Activated CD4-positive, alpha-beta T cell treated with anti-CD3 and anti-CD28 coated beads, Interleukin-2, Interleukin-6, amounts not matched to agents 100 ng/mL and 50 ng/mL, durations not matched to agents 16 hours and 8 hours (primary cell): ENCODE measurements around the gene CSNK1G1.

Source experiments
- DNase-seq: peaks from one replicate; pipeline ENCODE4 v3.0.0-alpha.2; 2020

CSNK1G1 gene

DNA sequence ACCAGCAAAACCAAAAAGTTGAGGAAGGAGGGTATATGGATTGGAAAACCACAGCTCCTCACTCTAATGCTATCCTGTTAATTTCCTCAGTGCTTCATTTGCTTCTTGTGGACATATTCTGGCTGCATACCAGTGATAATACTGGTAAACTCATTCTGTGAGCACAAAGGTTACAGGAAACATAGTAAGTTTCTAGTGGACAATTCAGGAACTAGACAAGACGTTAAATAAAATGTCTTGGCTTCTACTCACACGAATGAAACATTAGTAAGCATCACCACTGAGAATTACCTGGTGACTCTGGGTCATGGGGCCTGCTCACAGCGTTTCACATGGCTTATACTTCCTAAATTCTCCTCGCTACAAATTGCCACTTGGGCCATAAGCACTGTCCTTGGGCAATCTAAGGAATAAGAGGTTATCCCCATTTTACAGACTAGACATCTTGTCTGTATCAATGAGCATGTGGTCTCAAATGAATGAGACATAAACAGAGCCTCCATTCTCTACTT lies 173.1 kb downstream of the CSNK1G1 start:
- DNase-seq, result no peak

DNA sequence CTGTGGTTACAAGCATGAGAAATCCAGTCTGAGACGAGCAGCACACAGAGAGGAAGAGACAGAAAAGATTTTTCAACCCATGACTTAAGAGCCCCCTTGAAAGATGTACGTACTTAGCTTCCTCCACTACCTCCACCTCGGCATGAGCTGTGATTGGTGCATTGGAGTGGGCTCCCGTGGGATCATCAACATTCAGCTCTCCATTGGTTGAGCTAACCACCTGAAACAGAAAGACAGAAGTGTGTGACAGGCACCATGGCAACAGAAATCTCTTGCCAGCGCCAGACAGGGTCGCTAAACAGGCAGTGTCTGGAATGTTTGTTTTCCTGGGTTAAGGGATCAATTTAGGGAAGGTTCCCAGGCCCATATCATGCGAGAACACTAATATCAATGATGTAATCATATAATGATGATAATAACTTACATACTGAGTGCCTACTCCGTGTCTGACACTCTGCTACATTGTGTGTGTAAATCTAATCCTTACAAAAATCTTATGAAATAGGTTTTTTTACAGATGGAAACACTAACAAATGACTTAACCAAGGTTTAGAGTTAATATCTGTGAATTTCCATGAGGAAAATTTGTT lies 175.6 kb downstream of the CSNK1G1 start:
- no peak for DNase-seq

DNA sequence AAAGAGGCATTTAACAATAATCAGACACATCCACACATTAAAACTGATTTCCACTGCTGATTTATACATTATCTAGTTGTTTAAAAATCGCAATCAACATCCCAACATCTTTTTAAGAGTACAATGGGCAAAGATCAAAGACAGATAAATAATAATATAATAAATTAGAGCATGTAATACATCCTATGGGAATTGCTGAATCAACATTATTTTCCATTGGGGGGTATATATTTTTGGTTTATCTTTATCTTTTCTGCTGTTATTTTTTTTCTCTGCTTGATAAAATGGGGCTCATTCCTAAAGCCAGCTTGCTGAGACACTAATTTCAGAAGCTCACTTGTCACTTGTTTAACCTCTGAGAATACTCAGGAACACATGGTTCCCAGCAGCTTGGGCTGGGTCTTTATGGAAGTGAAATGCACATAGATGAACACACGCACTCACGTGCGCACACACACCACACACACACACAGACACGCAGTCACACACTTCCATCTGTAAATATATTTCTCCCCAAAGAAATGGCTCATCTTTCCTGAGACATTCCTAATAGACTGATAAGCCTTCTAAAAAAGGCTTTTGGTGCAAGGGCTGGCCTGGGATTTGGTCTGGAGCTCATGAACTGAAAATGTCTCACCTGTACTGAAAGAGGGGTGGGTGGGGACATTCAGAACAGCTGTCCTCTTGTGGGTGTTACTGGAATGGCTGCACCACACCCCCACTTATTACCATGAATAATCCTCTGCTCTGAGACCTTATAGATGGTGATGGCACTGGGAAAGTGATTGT lies 189.7 kb downstream of the CSNK1G1 start:
- no peak for DNase-seq

DNA sequence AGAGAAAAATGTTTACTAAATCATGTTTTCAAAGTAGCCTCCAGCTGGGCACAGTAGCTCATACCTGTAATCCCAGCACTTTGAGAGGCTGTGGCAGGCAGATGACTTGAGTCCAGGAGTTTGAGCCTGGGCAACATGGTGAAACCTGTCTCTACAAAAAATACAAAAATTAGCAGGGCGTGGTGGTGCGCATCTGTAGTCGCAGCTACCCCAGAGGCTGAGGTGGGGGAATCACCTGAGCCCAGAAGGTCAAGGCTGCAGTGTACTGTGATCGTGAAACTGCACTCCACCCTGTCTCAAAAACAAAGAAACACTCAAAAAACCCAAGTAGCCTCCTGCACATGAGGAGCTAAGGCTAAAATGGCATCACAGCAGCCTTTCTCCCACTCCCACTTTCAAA lies 191.5 kb downstream of the CSNK1G1 start:
- DNase-seq, result no peak

DNA sequence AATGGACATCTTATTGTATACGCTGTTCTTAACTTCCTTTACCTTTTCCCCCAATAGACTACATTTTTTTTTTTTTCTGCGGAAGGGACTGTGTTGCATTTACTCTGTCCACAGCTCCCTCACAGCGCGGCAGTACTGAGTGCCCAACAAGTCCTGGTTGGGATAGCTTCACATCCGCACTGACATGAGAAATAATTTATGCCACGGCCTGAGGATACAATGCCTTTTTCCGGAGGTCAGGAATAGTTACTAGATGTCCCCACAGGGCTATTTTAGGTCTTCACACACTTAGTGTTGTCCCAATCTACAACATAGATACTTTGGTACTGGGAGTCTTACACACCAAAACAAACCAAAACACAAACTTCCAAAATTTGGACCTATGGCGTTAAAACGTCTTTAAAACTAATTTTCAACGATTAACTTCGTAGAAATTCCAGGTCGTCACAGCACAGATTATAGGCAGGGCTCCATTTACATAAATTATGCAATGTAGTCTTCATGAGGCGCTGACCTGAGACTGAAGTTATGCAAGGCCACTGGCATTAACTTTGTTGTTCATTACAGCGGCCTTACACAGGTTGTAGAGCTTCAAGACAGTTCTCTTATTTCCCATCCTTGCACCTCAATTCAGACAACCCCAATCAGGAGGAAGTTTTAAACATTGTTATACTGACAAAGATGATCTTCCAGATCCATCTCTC lies 192.2 kb downstream of the CSNK1G1 start:
- DNase-seq, result no peak

DNA sequence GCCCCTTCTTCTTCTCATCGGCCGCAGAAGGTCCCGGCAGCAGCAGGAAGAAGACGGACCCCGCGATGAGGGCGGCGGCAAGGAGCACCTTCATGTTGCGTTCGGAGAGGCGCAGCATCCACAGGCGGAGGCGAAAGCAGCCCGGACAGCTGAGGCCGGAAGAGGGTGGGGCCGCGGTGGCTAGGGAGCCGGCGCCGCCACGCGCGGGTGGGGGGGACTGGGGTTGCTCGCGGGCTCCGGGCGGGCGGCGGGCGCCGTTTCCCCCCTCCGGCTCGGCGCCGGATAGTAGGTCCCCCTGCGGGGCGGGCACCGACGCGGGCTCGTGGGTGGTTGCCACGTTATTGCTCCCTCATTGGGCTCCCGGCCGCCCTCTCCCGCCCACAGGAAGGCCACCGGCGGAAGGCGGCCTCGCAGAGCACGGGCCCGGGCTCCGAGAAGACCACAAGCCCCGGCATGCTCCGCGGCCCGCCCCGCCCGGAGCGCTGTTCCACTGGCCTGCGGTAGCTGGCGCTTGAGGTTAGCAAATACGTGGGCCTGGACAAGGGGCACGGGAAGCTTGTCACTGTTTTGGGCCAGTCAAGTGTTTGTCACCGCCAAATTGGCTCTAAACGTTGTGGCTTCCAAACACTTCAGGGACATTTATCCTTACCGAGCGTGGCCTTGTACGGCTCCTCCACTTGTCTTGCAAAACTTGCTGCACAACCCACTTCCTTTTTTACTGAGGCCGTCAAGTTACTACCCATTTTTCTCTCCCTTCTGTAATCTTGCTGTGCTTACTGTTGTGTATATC lies 192.9 kb downstream of the CSNK1G1 start, which contains the start of gene PPIB:
Gene PPIB (minus strand): TSS at position 154 of the 790 bp plus-strand sequence. CDS start 36 bp downstream, at position 118.
- DNase-seq, result peak; percentile 99

DNA sequence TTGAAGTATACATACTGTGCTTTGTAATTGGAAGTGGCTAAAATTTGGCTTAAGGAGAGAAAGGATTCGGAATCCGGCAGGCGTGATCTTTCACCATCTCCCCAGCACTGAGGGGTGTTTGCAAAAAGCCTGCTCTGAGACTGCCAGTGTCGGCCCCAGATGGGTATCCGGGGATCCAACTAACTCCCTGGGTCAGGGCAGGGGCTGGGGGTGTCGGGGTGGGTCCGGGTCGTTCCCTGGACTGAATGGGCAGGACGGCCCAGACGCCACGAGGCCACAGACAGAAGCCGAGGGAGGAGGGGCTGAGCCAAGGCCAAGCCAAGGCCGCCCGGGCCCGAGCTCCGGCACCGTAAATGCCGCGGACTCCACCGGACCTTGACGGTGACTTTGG lies 193.5 kb downstream of the CSNK1G1 start:
- DNase-seq, result no peak

DNA sequence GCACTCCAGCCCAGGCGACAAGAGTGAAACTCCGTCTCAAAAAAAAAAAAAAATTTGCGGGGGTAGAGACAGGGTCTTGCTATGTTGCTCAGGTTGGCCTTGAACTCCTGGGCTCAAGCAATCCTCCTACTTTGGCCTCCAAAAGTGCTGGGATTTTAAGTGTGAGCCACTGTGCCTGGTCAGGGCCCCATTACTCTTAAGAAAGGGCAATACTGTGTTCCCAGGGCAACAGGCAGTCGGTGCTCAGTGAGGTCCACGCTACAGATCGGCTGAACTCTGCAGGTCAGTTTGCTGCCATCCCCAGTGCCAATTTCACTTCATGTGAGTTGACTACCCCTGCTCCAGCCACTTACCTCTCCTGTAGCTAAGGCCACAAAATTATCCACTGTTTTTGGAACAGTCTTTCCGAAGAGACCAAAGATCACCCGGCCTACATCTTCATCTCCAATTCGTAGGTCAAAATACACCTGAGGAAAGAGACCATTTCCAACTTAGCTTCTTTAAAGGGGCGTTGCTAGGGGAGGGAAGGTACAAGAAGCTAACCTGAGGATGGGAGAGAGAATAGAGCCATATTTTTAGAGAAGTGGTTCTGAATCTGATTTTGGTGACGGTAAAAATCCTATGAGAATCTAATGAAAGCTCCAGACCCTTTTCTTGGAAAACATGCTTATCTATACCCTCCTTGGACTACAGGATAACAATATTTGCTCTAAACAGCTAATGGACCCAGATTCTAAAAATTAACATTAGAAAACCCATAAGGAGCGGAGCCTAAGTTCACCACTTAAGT lies 194.1 kb downstream of the CSNK1G1 start:
- no peak for DNase-seq

DNA sequence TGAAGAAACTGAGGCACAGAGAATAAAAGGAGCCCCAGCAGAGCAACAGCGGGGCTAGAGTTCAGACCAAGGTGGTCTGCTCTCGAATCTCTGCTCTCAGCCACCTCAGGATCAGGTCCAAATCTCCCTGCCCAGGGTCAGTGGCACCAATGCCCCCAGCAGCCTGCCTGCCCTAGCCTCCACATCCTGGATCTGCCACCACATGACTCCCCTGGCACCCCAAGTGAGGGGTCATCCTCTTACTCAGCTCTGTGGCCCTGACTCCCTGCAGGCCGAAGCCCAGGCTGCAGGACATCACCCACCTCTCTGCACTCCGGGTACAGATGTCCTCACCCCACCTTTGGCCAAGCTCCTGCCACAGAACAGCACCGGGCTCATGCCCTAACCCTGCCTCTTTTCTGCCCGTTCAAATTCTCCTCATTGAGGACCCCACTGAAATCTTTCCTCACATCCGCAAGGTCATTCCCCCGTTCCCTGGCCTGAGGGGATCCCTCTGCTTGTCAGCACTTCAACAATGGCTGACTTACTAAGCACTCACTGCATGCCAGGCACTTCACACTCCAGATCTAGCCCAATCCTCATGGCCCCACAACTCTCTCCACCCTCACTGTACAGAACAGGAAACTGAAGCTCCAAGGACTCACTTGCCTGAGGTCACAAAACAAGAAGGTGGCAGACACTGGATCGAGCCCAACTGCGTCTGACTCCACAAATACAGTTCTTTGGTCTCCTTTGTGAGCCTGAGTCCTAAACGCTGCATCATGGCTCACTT lies 197.4 kb downstream of the CSNK1G1 start:
- no peak for DNase-seq

DNA sequence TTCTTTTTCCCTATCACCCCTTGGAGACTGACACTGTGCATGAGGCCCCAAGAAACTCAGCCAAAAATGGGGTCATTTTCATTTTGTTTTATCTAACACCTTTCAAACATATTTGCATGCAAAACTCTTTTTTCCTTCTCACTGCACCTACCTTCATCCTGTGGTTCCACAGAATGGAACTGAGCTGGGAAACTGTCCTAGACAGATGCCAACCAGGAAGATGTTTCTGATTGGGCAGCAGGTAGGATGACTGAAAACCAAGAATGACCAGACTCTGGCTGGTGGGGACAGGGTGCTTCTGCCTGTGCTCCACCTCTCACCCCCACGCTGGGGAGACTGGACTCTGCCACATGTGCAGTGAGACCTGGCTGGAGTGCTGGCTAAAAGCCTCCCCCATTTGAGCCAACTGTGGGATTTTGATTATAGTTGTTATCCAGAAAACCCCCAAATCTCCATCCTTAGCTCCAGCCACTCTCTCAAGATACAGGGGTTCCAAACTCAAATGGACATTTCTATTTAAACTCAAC lies 198.3 kb downstream of the CSNK1G1 start:
- DNase-seq, result no peak

DNA sequence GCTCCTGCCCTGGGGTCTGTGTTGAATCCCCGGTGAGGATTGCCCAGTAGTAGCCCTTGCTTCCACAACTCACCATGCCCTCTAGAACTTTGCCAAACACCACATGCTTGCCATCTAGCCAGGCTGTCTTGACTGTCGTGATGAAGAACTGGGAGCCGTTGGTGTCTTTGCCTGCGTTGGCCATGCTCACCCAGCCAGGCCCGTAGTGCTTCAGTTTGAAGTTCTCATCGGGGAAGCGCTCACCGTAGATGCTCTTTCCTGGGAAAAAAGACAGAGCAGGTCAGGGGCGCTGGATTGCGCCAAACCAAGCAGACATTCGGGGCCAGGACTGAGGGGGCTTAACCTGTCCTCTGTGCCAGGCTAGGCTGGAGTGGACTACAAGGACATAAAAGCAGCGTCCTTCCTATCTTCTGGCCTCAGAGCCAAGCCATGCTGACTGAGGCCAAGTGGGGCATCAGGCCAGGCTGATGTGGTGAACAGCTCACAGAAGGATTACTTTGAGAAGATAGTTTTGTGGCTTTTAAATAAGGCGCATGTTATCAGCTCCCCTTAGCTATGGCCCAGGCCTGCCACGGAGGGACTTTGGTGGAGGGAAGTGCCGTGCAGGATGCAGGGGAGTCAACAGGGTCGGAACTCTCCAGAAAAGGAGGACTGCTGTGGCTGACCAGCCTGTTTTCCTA lies 199.2 kb downstream of the CSNK1G1 start:
- no peak for DNase-seq

DNA sequence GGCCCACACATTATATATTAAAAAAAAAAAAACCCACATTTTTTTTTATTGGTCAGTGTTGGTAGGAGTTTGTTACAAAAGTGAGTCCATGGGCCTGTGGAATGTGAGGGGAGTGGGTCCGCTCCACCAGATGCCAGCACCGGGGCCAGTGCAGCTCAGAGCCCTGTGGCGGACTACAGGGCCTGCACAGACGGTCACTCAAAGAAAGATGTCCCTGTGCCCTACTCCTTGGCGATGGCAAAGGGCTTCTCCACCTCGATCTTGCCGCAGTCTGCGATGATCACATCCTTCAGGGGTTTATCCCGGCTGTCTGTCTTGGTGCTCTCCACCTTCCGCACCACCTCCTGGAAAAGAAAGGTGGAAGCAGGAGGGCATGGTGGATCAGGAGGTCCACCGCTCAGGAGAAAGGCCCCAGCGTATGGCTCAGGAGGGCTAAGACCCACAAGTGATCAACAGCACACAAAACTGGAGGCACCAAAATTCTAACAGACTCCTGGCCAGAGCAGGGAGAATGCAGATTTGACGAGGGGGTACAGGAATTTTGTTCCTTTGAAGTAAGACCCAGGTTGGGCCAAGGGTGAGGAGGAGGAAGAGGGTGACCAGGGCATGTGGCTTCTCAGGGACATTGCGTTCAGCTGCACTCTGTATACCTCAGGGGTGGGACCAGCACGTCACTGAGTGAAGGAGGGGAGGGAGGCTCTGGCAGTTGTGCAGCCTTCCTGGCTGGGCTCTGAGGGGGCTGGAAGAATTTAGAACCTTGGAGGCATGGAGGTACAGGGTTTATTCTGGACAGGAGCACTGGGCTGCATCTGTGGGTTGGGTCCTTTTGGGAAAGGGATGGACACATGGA lies 199.9 kb downstream of the CSNK1G1 start:
- DNase-seq, result no peak

DNA sequence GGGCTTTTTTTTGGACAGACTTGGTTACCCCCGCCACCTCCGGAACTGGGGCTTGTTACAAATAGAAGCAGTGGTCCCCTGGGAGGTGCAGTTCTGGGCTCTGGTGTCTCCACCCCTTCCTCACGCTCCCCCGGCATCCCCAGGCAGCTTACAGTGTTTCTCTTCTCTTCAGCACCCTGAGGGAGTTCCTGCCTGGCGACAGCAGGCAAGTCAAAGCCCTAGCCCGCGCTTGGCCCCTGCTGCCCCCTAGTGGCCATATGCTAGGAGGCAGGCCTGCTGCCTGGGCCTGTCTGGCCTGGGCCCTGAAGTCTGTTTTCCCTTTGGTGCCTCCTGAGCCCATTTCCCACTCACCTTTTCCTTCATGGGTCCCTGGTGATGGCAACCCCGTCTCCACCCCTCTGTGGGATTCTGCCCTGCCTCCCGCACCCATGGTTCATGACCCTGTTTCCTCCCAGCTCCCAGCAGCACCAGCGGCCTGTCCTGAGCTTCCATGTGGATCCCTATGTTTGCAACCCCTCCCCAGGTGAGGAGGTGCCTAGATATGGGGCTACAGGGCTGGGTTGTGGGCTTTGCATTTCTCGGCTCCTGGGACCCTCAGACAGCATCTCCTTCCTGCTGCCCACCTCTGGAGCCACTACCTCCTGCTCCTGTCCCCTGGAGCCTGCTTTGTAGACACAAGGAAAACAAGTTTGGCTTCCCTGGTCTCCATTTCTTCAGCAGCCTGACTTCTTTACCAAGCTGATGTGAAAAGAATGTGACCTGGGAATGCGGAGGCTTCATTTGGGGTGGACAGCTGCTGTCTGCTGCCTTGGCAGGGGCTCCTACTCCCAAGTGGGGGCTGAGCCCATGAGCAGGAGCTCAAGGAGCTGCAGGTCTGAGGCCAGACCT lies 202.2 kb downstream of the CSNK1G1 start:
- DNase-seq, result peak; percentile 96

DNA sequence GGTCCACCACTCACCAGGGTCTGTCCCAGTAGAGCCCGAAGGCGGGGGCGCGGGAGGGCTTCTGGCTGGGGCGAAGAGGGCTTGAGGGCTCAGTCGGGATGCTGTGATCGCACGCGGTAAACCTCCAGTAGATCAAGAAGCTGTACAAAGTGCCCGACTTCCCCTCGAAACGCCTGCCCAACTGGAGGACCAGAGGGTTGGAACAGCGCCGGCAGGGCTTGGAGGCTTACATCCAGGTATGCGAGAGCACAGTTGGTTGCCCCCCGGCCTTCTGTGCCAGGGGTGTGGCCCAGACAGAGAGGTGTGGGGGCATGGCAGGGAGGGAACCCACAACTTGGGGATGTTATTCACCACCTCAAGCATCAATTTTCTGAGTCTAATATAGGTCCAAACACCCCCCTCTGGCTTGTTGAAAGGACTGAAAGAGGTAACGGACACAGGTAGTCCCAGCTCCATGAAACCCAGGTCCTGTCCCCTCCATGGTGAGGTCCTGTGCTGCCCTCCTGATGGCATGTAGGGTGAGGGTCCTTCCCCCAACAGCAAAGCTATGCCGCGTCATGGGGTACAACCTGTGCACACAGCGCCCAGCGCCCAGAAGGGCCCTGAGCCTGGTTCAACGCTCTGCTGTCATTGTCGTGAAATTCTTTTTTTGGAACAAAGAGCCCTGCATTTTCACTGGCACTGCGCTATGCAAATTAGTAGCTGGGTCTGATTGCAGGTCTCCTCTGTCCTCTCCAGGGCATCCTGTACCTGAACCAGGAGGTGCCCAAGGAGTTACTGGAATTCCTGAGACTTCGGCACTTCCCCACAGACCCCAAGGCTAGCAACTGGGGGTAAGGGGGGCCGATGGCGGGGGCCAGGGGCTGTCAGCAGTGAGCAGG lies 203.2 kb downstream of the CSNK1G1 start:
- no peak for DNase-seq

DNA sequence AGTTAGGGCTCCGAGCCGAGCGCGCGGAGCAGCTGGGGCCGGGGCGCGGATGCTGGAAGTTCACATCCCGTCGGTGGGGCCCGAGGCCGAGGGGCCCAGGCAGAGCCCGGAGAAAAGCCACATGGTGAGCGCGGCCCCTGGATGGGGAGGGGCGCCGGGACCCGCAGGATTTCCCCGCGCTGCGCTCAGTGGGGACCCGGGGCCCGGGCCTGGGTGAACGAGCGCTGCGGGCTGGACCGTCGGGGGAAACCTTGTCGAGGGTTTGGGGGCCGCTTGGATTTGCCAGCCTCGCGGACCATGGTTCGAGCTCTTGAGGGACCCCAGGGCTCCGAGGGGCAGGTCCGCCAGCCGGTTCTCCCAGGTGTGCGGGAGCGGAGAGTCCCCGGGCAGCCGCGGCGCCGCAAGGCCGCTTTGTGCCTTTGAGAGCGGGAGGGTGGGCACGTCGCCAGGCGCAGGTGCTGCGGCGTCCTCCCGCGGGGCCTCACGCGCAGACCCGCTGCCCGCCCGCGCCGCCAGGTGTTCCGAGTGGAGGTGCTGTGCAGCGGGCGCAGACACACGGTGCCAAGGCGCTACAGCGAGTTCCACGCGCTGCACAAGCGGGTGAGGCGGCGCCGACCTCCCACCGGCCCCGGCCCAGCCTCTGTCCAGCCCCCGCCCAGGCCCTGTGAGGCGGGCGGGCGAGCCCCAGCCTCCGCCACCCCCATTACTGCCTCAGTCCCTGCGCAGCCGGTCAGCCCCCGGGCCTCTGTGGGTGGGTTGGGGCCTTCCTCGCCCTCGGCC lies 204.1 kb downstream of the CSNK1G1 start, which contains the start of gene SNX22:
Gene SNX22 (plus strand): TSS at position 5 of the 780 bp plus-strand sequence. CDS start 45 bp downstream, at position 50.
- no peak for DNase-seq

DNA sequence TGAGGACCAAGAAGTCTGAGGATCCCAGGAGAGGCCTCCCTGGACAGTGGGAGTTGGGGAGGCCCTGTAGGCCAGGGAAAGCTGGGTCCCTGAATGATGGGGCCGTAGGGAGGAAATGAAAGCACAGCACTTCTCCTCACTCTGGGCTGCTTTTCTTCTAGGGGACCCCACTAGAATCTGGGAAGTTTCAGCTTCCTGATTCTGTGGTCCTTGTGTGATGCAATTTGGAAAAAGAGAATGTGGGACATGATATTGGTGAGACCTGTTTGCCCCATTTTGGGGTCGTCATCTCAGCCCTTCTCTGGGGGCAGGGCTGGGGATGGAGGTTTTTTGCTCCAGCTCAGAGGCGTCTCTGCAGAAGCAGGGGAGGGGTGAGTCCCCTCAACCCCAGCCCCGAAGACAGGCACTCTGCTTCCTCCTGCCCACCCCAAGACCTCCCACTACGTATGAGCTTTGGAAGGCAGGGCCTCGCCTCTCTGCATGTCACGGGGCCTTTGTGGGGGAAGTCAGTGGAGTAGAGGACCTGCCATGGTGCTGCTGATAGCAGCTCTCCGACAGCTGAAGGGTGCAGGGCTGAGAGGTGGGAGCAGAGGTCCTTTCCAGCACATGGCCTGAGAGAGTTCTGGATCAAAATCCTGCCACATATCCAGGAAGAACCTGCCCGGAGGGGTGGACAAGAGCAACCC lies 205.9 kb downstream of the CSNK1G1 start:
- DNase-seq, result no peak
